Epithelial cell of prostate (primary cell): Measurements from ENCODE around the gene NKX1-2.
A peak's percentile ranks its signal among the peaks of the same experiment; 100 is the strongest.

Source experiments
- DNase-seq: peaks from one replicate; pipeline ENCODE4 v3.0.0-alpha.2; 2011; ENCODE audit warnings: low read depth, low spot score
- H3K27ac ChIP-seq: fragments of 450-650 bp; 2 replicates; pipeline ENCODE4 v1.5.1; 2017; ENCODE audit warnings: mild to moderate bottlenecking

NKX1-2 gene

GRCh38 chr10:124418726-124419501, 30.9 kb downstream of the NKX1-2 start, which contains the start of gene OAT:
TSS of gene OAT (minus strand) at chr10:124418923. CDS start at chr10:124412171, 6,752 bp downstream.
- peak within 1 kb of the TSS; percentile 48 for H3K27ac ChIP-seq
- peak; percentile 66 for DNase-seq

GRCh38 chr10:124417895-124418725, 31.7 kb downstream of the NKX1-2 start:
- H3K27ac ChIP-seq = peak overlapping the region; percentile 48
- no peak for DNase-seq

GRCh38 chr10:124416733-124417132, 33.1 kb downstream of the NKX1-2 start:
- no peak overlapping the region for H3K27ac ChIP-seq
- DNase-seq = no peak

- no peak overlapping the region for H3K27ac ChIP-seq
- DNase-seq = no peak
These were observed 34.6 kb downstream of the NKX1-2 start for GRCh38 chr10:124415210-124415609.

- no peak for DNase-seq
- no peak overlapping the region for H3K27ac ChIP-seq
These were observed 35.8 kb downstream of the NKX1-2 start for GRCh38 chr10:124414076-124414475.

GRCh38 chr10:124409696-124410095, 40.1 kb downstream of the NKX1-2 start:
- no peak for DNase-seq
- no peak overlapping the region for H3K27ac ChIP-seq

- no peak overlapping the region for H3K27ac ChIP-seq
- DNase-seq = no peak
These were observed 41.5 kb downstream of the NKX1-2 start for GRCh38 chr10:124408357-124408756.

GRCh38 chr10:124407456-124407855, 42.4 kb downstream of the NKX1-2 start:
- DNase-seq = no peak

GRCh38 chr10:124403548-124403947, 46.3 kb downstream of the NKX1-2 start:
- no peak for DNase-seq
- H3K27ac ChIP-seq = no peak overlapping the region

More at GRCh38 chr10:124407456-124407855, 42.4 kb downstream of the NKX1-2 start:
- H3K27ac ChIP-seq = no peak overlapping the region

GRCh38 chr10:124402273-124402672, 47.6 kb downstream of the NKX1-2 start:
- DNase-seq = no peak
- no peak overlapping the region for H3K27ac ChIP-seq

GRCh38 chr10:124401633-124402032, 48.2 kb downstream of the NKX1-2 start:
- DNase-seq = no peak

More at GRCh38 chr10:124401633-124402032, 48.2 kb downstream of the NKX1-2 start:
- no peak overlapping the region for H3K27ac ChIP-seq
